IMR-90 (cell line): ENCODE data around the gene CHPF. TPM values are rescaled to one million over a fixed set of nuclear protein-coding genes. Genes with fewer than 3 reads are reported as not detected.

Experiments used
- ATAC-seq: fragments of 200-7000 bp; cut with Tn5 transposase; 2 replicates; pipeline ENCODE4 v1.9.1; 2020; ENCODE audit warnings: low read depth, mild to moderate bottlenecking, moderate library complexity
- BruUV-seq: library from RNA; stranded (reverse); fragments of 400-500 nt; replicated peaks from 2 replicates; lab custom pipeline; 2021; lab: Mats Ljungman, UMichigan
- CTCF ChIA-PET: fragments of 300-600 bp; formaldehyde crosslinking; extraction: SDS; loops from one replicate; lab custom pipeline; 2021; ENCODE audit warnings: antibody characterized with exemption; lab: Yijun Ruan, JAX
- POLR2A ChIA-PET: fragments of 300-600 bp; sonication (Branson Sonifier 250); formaldehyde crosslinking; loops from one replicate; lab custom pipeline; 2022; ENCODE audit warnings: antibody characterized with exemption; ENCODE audit not compliant: unreplicated experiment; lab: Charles Lee
- DNase-seq: peaks from one replicate; pipeline ENCODE4 v3.0.0; 2013
- H2AFZ ChIP-seq: replicated peaks from 2 replicates; pipeline ENCODE3; 2013; ENCODE audit warnings: low read length, mild to moderate bottlenecking; ENCODE audit not compliant: poor library complexity
- H2AK5ac ChIP-seq: 2 replicates; pipeline ENCODE4 v1.6.1; 2013; ENCODE audit warnings: low read depth, low read length, inconsistent platforms
- H2AK9ac ChIP-seq: replicated peaks from 2 replicates; pipeline ENCODE3; 2013; ENCODE audit warnings: mild to moderate bottlenecking, low read depth, low read length, moderate library complexity; ENCODE audit not compliant: poor library complexity
- H2BK120ac ChIP-seq: 2 replicates; pipeline ENCODE4 v1.6.1; 2013; ENCODE audit warnings: low read depth, low read length, inconsistent platforms
- H2BK15ac ChIP-seq: 3 replicates; pipeline ENCODE4 v1.6.1; 2013; ENCODE audit warnings: low read depth, low read length, inconsistent platforms
- H2BK20ac ChIP-seq: 2 replicates; pipeline ENCODE4 v1.6.1; 2013; ENCODE audit warnings: low read depth, mild to moderate bottlenecking, inconsistent platforms, low read length, moderate library complexity
- H2BK5ac ChIP-seq: 2 replicates; pipeline ENCODE4 v1.6.1; 2013; ENCODE audit warnings: mild to moderate bottlenecking, low read depth, low read length, inconsistent platforms; ENCODE audit not compliant: poor library complexity, severe bottlenecking
- H3K14ac ChIP-seq: replicated peaks from 2 replicates; pipeline ENCODE4 v1.6.1; 2013; ENCODE audit warnings: low read depth, low read length, inconsistent platforms
- H3K18ac ChIP-seq: 2 replicates; pipeline ENCODE4 v1.6.1; 2013; ENCODE audit warnings: low read depth, low read length, control low read depth
- H3K23ac ChIP-seq: 2 replicates; pipeline ENCODE4 v1.6.1; 2013; ENCODE audit warnings: low read depth, low read length, inconsistent platforms
- H3K27ac ChIP-seq: 2 replicates; pipeline ENCODE4 v1.5.1; 2013; ENCODE audit warnings: mild to moderate bottlenecking, control low read depth, low read length; ENCODE audit not compliant: insufficient read depth
- H3K27me3 ChIP-seq: 2 replicates; pipeline ENCODE4 v1.6.1; 2013; ENCODE audit warnings: low read length; ENCODE audit not compliant: control insufficient read depth, insufficient read depth
- H3K36me3 ChIP-seq: 2 replicates; pipeline ENCODE4 v1.6.1; 2013; ENCODE audit warnings: low read length, mixed read lengths; ENCODE audit not compliant: control insufficient read depth, insufficient read depth
- H3K4ac ChIP-seq: 2 replicates; pipeline ENCODE4 v1.6.1; 2013; ENCODE audit warnings: low read depth, low read length, inconsistent platforms
- H3K4me1 ChIP-seq: 2 replicates; pipeline ENCODE4 v1.6.1; 2013; ENCODE audit warnings: low read length, mixed read lengths; ENCODE audit not compliant: control insufficient read depth, insufficient read depth
- H3K4me2 ChIP-seq: 2 replicates; pipeline ENCODE4 v1.6.1; 2013; ENCODE audit warnings: low read depth, mild to moderate bottlenecking, control low read depth, low read length, moderate library complexity
- H3K4me3 ChIP-seq: 2 replicates; pipeline ENCODE4 v1.5.1; 2013; ENCODE audit warnings: low read depth, mild to moderate bottlenecking, control low read depth, low read length, moderate library complexity; ENCODE audit not compliant: insufficient read depth
- H3K56ac ChIP-seq: 2 replicates; pipeline ENCODE4 v1.6.1; 2013; ENCODE audit warnings: low read length, inconsistent platforms; ENCODE audit not compliant: insufficient read depth; ENCODE audit errors: extremely low read depth
- H3K79me1 ChIP-seq, 2 experiments: 2 replicates each; pipeline ENCODE4 v1.6.1; 2013; ENCODE audit warnings: low read length in 2 of 2, inconsistent platforms in 1 of 2, low read depth in 1 of 2
- H3K9ac ChIP-seq: 2 replicates; pipeline ENCODE4 v1.6.1; 2013; ENCODE audit warnings: low read depth, low read length, control low read depth
- H3K9me1 ChIP-seq: 2 replicates; pipeline ENCODE4 v1.6.1; 2013; ENCODE audit warnings: low read length, inconsistent platforms; ENCODE audit not compliant: insufficient read depth
- H3K9me3 ChIP-seq: 2 replicates; pipeline ENCODE4 v1.6.1; 2013; ENCODE audit warnings: low read length; ENCODE audit not compliant: control insufficient read depth, insufficient read depth
- H4K20me1 ChIP-seq: 2 replicates; pipeline ENCODE4 v1.6.1; 2013; ENCODE audit warnings: low read length, inconsistent platforms; ENCODE audit not compliant: insufficient read depth
- H4K5ac ChIP-seq: 2 replicates; pipeline ENCODE4 v1.6.1; 2013; ENCODE audit warnings: mild to moderate bottlenecking, low read depth, low read length, control low read depth
- H4K8ac ChIP-seq, 2 experiments: 2 replicates each; pipeline ENCODE4 v1.6.1; 2013; ENCODE audit warnings: low read depth in 2 of 2, low read length in 2 of 2, control low read depth in 1 of 2, inconsistent platforms in 1 of 2
- H4K91ac ChIP-seq: 2 replicates; pipeline ENCODE4 v1.6.1; 2013; ENCODE audit warnings: low read depth, low read length, inconsistent platforms; ENCODE audit not compliant: insufficient read depth
- BHLHE40 ChIP-seq: fragments of 150-350 bp; IDR thresholded peaks from 2 replicates; pipeline ENCODE4 v1.6.1; 2016; ENCODE audit warnings: mild to moderate bottlenecking, low read depth, low read length
- CEBPB ChIP-seq: IDR thresholded peaks from 2 replicates; pipeline ENCODE4 v1.6.1; 2012; ENCODE audit warnings: low read depth, low read length, improper control_type of control experiment
- CHD1 ChIP-seq: IDR thresholded peaks from 2 replicates; pipeline ENCODE4 v1.6.1; 2012; ENCODE audit warnings: low read depth, low read length, improper control_type of control experiment
- CTCF ChIP-seq: conservative IDR thresholded peaks from 2 replicates; pipeline ENCODE4 v1.5.1; 2012; ENCODE audit warnings: mild to moderate bottlenecking, low read depth, low read length, improper control_type of control experiment
- ELK1 ChIP-seq: fragments of 150-350 bp; IDR thresholded peaks from 2 replicates; pipeline ENCODE4 v1.6.1; 2016; ENCODE audit warnings: low read depth, mild to moderate bottlenecking, low read length, moderate library complexity, borderline replicate concordance
- FOS ChIP-seq: fragments of 150-350 bp; IDR thresholded peaks from 2 replicates; pipeline ENCODE4 v1.6.1; 2016; ENCODE audit warnings: low read depth, low read length
- MAFK ChIP-seq: IDR thresholded peaks from 2 replicates; pipeline ENCODE4 v1.6.1; 2012; ENCODE audit warnings: low read depth, low read length, improper control_type of control experiment
- MAZ ChIP-seq: IDR thresholded peaks from 2 replicates; pipeline ENCODE4 v1.6.1; 2012; ENCODE audit warnings: low read depth, mild to moderate bottlenecking, low read length, improper control_type of control experiment, moderate library complexity, borderline replicate concordance
- NFE2L2 ChIP-seq: fragments of 150-350 bp; IDR thresholded peaks from 2 replicates; pipeline ENCODE4 v1.6.1; 2016; ENCODE audit warnings: low read depth, mild to moderate bottlenecking, low read length
- POLR2A ChIP-seq: IDR thresholded peaks from 2 replicates; pipeline ENCODE4 v1.6.1; 2012; ENCODE audit warnings: mild to moderate bottlenecking, low read depth, low read length
- RCOR1 ChIP-seq: IDR thresholded peaks from 2 replicates; pipeline ENCODE4 v1.6.1; 2012; ENCODE audit warnings: mild to moderate bottlenecking, low read length, improper control_type of control experiment; ENCODE audit not compliant: insufficient replicate concordance
- RFX5 ChIP-seq: IDR thresholded peaks from 2 replicates; pipeline ENCODE4 v1.8.0; 2012; ENCODE audit warnings: low read depth, mild to moderate bottlenecking, low read length, moderate library complexity
- SMC3 ChIP-seq: fragments of 150-350 bp; IDR thresholded peaks from 2 replicates; pipeline ENCODE4 v1.6.1; 2016; ENCODE audit warnings: low read depth, mild to moderate bottlenecking, antibody characterized with exemption, low read length, moderate library complexity
- WGBS, 2 experiments: methylation state at CpG; one replicate each; pipeline versions ENCODE4 v1.1.5 to v1.1.7; 2013; ENCODE audit warnings: missing lambda C conversion rate in 2 of 2; ENCODE audit not compliant: insufficient read length in 1 of 2; ENCODE audit errors: extremely low coverage in 2 of 2; 5-methylcytosine and 5-hydroxymethylcytosine counted together
- dilution Hi-C: fragments of 300-500 bp; cut with HindIII; formaldehyde crosslinking; loops from one replicate; pipeline ENCODE4 v1.14.3; 2018; ENCODE audit warnings: low sequenced_read_pairs; ENCODE audit not compliant: unreplicated experiment
- in situ Hi-C: fragments of 300-500 bp; cut with MboI; formaldehyde crosslinking; loops from 3 replicates; pipeline ENCODE4 v1.14.3; 2019; ENCODE audit warnings: low sequenced_read_pairs, inconsistent platforms, mixed read lengths
- intact Hi-C: fragments of 100-400 bp; cut with micrococcal nuclease; formaldehyde crosslinking; loops from 2 replicates; pipeline ENCODE4 v1.10.0; 2022
- polyA plus RNA-seq, 3 experiments: library from polyadenylated mRNA; depleted of rRNA; stranded (reverse); fragments of >200 nt; gene quantifications; 2 replicates each; pipeline ENCODE4 v1.2.3, GENCODE V29; 2012; ENCODE audit warnings: low replicate concordance in 1 of 3
- total RNA-seq: library from RNA; depleted of rRNA; stranded (reverse); fragments of >200 nt; gene quantifications from 2 replicates; pipeline ENCODE4 v1.2.3, GENCODE V29; 2012

Gene CHPF
- total and polyA plus RNA-seq, 2 of the 4 experiments (the other 2 are of a cell fraction) = 24.0 to 115 TPM

- Histone ChIP-seq H3K27me3 (no peaks in the 10 kb centered on the region), H2BK20ac (no peak overlapping the region), H3K27ac (no peak overlapping the region), H3K36me3 (peaks cover 7% of the 10 kb centered on the region), H3K4me3 (no peak overlapping the region), H3K4me1 (peaks cover 2% of the 10 kb centered on the region; the same call in 1 of the 2 replicates), H4K91ac (no peak overlapping the region), H4K20me1 (peaks cover 3% of the 10 kb centered on the region; the same call in 1 of the 2 replicates), H3K18ac (no peak overlapping the region), H3K4ac (no peak overlapping the region), H3K9me3 (no peaks in the 10 kb centered on the region), H2BK5ac (no peak overlapping the region), H3K56ac (no peak overlapping the region), H2AK5ac (no peak overlapping the region), H3K9ac (no peak overlapping the region), H3K23ac (no peak overlapping the region), H2AK9ac (peak overlapping the region; percentile 45), H3K4me2 (no peak overlapping the region), H4K5ac (no peak overlapping the region), H2AFZ (no peak overlapping the region), H3K14ac (no peak overlapping the region), H2BK120ac (no peak overlapping the region), H3K9me1 (no peaks in the 10 kb centered on the region), H3K79me1 (no peaks in the 10 kb centered on the region), H4K8ac (no peak overlapping the region), H2BK15ac (no peak overlapping the region)
- in situ Hi-C loops (no loop called here), dilution Hi-C loops (no loop called here), intact Hi-C loops (no loop called here)
- WGBS, 2 experiments = 93% methylated on average over 13 of the region's 20 CpGs; no CpG with 5 or more reads in 1 of the 2 experiments
- POLR2A ChIA-PET = no interaction called here
- DNase-seq (no peak), ATAC-seq (no peak)
- TF ChIP-seq ELK1 = no peak
- TF ChIP-seq CTCF = no peak
- no peak for TF ChIP-seq RCOR1
- no peak for TF ChIP-seq POLR2A
- TF ChIP-seq CEBPB = no peak
- no peak for TF ChIP-seq NFE2L2
- TF ChIP-seq CHD1 = no peak
- TF ChIP-seq BHLHE40 = no peak
- no peak for TF ChIP-seq MAZ
- no peak for TF ChIP-seq RFX5
- TF ChIP-seq SMC3 = no peak
- no peak for TF ChIP-seq MAFK
- no peak for TF ChIP-seq FOS
- CTCF ChIA-PET = interaction anchor here (0.6 to 2.0 kb wide), 9 partner anchors 8 to 1354 kb away, joined by 3 to 10 read pairs (median 3); partner anchors contain the start of genes CHPF, STK11IP and TMEM198
- BruUV-seq = no TSS peak
Measured at GRCh38 chr2:219559156-219559915, 15.7 kb upstream of the CHPF start.
